T-helper 1 cell (primary cell): ENCODE results near the gene PTAR1.
"Not testable (repeated sequence)": the region's sequence is repeated elsewhere in the genome, so short reads cannot be mapped to it uniquely, and the experiment has no call there.

ENCODE experiments used
- DNase-seq, 5 donors: peaks; one replicate each; pipeline ENCODE4 v3.0.0-alpha.2; 2012 to 2020
- total RNA-seq, 4 donors: gene quantifications; one replicate each; lab custom pipeline; 2026; lab: John Stamatoyannopoulos, UW

PTAR1 gene, protein sequence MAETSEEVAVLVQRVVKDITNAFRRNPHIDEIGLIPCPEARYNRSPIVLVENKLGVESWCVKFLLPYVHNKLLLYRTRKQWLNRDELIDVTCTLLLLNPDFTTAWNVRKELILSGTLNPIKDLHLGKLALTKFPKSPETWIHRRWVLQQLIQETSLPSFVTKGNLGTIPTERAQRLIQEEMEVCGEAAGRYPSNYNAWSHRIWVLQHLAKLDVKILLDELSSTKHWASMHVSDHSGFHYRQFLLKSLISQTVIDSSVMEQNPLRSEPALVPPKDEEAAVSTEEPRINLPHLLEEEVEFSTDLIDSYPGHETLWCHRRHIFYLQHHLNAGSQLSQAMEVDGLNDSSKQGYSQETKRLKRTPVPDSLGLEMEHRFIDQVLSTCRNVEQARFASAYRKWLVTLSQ
- 98.8 to 153 (median 107) reads per million in 4 donors for total RNA-seq

- DNase-seq: peak; percentile 71 to 91 (median 83)
These were observed at the start of gene PTAR1 for GRCh38 chr9:69759421-69760277. Gene PTAR1 (minus strand): TSS chr9:69760011. CDS start chr9:69759938, 73 bp downstream.

DNA sequence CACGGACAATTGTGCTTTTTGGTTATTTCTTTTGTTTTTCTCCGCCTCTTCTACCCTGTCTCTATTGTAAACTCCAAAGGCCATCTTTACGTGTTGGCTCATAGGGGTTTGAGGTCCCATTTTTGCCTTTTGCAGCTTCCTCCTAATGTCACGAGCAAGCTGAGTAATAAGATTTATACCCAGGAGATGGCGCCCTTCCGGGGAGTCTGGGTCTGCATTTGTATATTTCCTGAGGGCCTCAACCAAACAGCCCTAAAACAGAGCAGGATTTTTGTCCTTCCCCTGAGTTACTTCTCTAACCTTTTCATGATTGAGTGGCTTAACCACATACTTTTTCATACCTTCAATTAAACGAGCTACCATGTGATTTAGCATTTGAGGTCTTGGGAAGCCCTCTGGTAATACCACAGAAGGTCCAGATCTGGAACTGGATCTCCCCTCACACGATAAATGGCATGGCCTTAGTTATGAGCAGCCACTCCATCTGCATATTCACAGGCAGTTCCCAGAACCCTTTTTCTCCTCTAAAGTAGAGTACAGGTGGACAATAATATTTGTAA, 49.6 kb upstream of the PTAR1 start:
- DNase-seq: peak in 1 of 5 donors; percentile 18

GRCh38 chr9:69806627-69807026, 46.8 kb upstream of the PTAR1 start:
- DNase-seq: no peak

- no peak for DNase-seq
These were observed 46.2 kb upstream of the PTAR1 start for GRCh38 chr9:69805962-69806515.

DNA sequence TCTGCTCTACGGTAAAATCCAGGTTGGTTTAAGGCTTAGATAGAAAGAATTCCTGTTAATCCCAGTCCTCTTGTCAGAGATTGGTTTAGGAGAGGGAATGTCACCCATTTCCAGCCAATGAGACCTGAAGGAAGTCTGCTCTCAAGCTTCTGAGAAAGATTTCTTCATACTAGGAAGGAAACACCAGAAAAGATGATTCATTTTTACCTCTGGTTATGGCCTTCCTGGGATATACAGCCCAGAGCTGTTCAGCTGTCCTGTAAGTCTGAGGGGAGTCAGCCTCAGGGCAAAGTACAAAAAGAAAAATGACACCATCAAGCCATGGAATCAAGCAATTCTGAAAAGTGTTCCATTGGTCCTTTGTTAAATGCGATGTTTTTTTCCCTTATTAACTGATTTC, 42.2 kb upstream of the PTAR1 start:
- DNase-seq: no peak

GRCh38 chr9:69800027-69800426, 40.2 kb upstream of the PTAR1 start:
- DNase-seq: not testable (repeated sequence)

GRCh38 chr9:69799521-69799920, 39.7 kb upstream of the PTAR1 start:
- not testable (repeated sequence) for DNase-seq

GRCh38 chr9:69798744-69799143, 38.9 kb upstream of the PTAR1 start:
- DNase-seq: no peak

GRCh38 chr9:69797675-69798074, 37.9 kb upstream of the PTAR1 start:
- DNase-seq: no peak

DNA sequence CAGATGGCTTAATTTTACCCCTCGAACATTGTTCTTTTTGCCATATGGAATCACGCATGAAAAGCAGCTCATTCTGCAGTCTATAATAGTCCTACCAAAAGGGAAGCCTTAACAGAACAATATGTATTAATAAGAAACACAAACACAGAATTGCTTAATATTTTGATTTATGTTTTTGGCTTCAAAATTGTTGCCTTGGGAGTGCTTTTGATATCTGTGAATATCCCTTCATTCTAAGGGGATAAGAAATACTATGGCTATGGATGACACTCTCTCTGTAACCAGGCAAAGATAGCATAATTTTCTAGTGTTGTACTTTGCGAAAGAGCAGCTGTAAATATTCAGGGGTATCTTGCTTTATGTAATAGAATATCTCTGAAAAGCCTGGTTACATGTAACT, 34.5 kb upstream of the PTAR1 start:
- DNase-seq: no peak

GRCh38 chr9:69785757-69786156, 25.9 kb upstream of the PTAR1 start:
- DNase-seq: no peak

GRCh38 chr9:69773258-69773657, 13.4 kb upstream of the PTAR1 start:
- DNase-seq: no peak

GRCh38 chr9:69771775-69772418, 12.1 kb upstream of the PTAR1 start:
- no peak for DNase-seq

DNA sequence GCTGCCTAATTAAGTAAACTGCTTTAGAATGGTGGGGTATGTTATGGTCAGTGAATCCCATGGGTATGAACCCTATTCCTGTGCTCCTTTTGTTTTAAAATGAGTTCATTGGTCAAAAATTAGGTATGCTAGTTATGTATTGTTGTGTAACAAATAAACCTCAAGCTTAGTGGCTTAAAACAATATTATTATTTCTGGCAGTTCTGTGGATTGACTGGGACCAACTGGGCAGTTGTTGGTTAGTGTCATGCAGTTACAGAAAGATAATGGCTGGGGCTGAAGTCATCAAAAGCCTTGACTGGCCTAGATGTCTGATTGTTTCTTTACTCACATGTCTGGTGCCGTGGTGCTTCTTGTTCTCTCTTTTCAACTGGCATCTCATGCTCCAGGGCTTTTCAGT, 8.9 kb upstream of the PTAR1 start:
- DNase-seq: no peak

DNA sequence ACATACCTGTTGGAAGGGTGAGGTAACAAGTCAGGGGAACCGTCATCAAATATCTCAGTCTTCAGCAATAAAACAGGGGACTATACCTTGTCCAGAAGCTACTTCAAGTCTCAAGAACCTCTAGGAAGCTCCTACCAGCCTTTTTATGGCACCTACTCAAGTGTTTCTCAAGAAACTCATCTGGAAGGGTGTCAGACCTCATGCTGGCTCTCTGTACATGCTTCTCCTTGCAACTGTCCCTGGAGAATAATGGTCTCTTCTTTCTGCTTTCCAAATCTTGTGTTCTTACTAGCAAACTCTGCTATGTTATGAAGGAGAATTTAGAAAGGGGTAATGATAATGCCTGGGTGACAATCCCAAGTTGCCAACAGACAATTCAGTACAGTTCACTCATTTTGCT, 8.3 kb upstream of the PTAR1 start:
- DNase-seq: no peak

GRCh38 chr9:69763862-69764261, 4.1 kb upstream of the PTAR1 start:
- not testable (repeated sequence) for DNase-seq

GRCh38 chr9:69762527-69762926, 2.7 kb upstream of the PTAR1 start:
- DNase-seq: no peak

DNA sequence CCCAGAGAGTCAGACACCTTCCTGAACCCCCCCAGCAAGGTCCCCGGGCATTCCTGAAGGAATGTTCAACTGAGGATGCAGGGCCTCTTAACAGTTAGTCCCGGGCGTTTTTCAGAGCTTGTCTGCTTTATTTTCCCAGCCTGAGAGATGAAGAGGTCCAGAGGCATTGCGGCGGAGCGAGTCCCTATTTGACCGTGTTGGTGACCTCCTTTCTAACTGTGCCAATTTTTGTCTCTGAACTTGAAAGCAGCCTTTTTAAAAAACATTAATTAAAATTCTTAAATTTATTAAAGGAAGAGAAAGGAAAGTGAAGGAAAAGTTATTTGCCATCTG, 433 bp upstream of the PTAR1 start:
- no peak for DNase-seq

GRCh38 chr9:69759021-69759420, 790 bp downstream of the PTAR1 start:
- DNase-seq: no peak

GRCh38 chr9:69757996-69758675, 1.7 kb downstream of the PTAR1 start:
- peak in 1 of 5 donors; percentile 10 for DNase-seq

GRCh38 chr9:69755205-69755604, 4.6 kb downstream of the PTAR1 start:
- no peak for DNase-seq

DNA sequence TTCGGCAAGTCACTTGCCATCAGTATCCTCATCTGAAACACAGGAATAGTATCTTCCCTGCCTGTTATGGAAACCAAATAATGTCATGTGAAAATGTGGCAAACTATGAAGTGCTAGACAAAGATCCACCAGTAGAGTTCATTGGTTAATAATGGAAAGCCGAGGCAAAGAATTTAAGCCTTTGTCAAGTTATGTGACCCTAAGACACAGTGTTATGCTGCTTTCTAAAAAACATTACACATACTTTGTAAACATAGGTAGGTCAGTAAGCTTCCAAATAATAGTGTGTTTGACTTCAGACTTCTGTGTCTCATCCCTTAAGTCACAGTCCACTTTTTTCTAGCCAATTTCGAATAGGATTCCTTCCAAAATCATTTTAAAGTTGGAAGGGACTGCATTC, 6.0 kb downstream of the PTAR1 start:
- DNase-seq: no peak
